K562 (cell line): ENCODE measurements around the gene OR2V2. TPM values are rescaled to one million over a fixed set of nuclear protein-coding genes. Genes with fewer than 3 reads are reported as not detected.
A peak's percentile ranks its signal among the peaks of the same experiment; 100 is the strongest.

Source experiments
- ARID2 ChIP-seq: fragments of 450-650 bp; IDR thresholded peaks from 2 replicates; pipeline ENCODE4 v1.6.1; 2017; ENCODE audit warnings: antibody characterized with exemption, mild to moderate bottlenecking
- E2F6 ChIP-seq, 2 experiments: IDR thresholded peaks; 2 replicates each; pipeline ENCODE4 v1.6.1; 2011; ENCODE audit warnings: borderline replicate concordance in 1 of 2, control low read depth in 1 of 2, low read depth in 1 of 2, low read length in 1 of 2, mild to moderate bottlenecking in 1 of 2, mixed read lengths in 1 of 2, moderate library complexity in 1 of 2; ENCODE audit not compliant: insufficient read depth in 1 of 2, insufficient read length in 1 of 2, poor library complexity in 1 of 2, severe bottlenecking in 1 of 2; ENCODE audit errors: extremely low read depth in 1 of 2
- GATAD2B ChIP-seq: fragments of 450-650 bp; IDR thresholded peaks from 2 replicates; pipeline ENCODE4 v1.6.1; 2017; ENCODE audit warnings: mild to moderate bottlenecking, borderline replicate concordance
- HNRNPL ChIP-seq: fragments of 200-400 bp; formaldehyde crosslinking; IDR thresholded peaks from 2 replicates; pipeline ENCODE4 v1.6.1; 2017; ENCODE audit warnings: low read depth, mild to moderate bottlenecking, low read length
- HNRNPUL1 ChIP-seq: fragments of 200-400 bp; formaldehyde crosslinking; IDR thresholded peaks from 2 replicates; pipeline ENCODE4 v1.6.1; 2017; ENCODE audit warnings: low read length
- KDM2B ChIP-seq: fragments of 250-450 bp; sonication (Bioruptor Pico); IDR thresholded peaks from 2 replicates; pipeline ENCODE4 v1.8.0; 2021; ENCODE audit warnings: mild to moderate bottlenecking, moderate library complexity
- NR3C1 ChIP-seq: sonication (generic); formaldehyde crosslinking; IDR thresholded peaks from 2 replicates; pipeline ENCODE4 v1.8.1; 2022; ENCODE audit warnings: missing genetic modification reagents
- PTTG1 ChIP-seq: fragments of 450-650 bp; IDR thresholded peaks from 2 replicates; pipeline ENCODE4 v1.6.1; 2016; ENCODE audit warnings: low read depth, mild to moderate bottlenecking, missing genetic modification characterization, missing compliant biosample characterization
- RBFOX2 ChIP-seq: fragments of 200-400 bp; formaldehyde crosslinking; IDR thresholded peaks from 2 replicates; pipeline ENCODE4 v1.6.1; 2017; ENCODE audit warnings: low read depth, mild to moderate bottlenecking, low read length, moderate library complexity
- TFE3 ChIP-seq: fragments of 450-650 bp; formaldehyde crosslinking; IDR thresholded peaks from 2 replicates; pipeline ENCODE4 v1.4.0; 2020; ENCODE audit warnings: mild to moderate bottlenecking, mixed read lengths
- THRA ChIP-seq: fragments of 450-650 bp; IDR thresholded peaks from 2 replicates; pipeline ENCODE4 v1.6.1; 2017; ENCODE audit warnings: mild to moderate bottlenecking, moderate library complexity
- ZNF408 ChIP-seq: fragments of 250-450 bp; sonication (Bioruptor Pico); IDR thresholded peaks from 2 replicates; pipeline ENCODE4 v1.4.0; 2020; ENCODE audit warnings: low read depth, mild to moderate bottlenecking, moderate library complexity
- ZNF511 ChIP-seq: sonication (generic); formaldehyde crosslinking; IDR thresholded peaks from 2 replicates; pipeline ENCODE4 v1.8.0; 2022; ENCODE audit warnings: mild to moderate bottlenecking, missing genetic modification reagents
- ZNF584 ChIP-seq: fragments of 200-800 bp; sonication (Bioruptor generic); IDR thresholded peaks from 2 replicates; pipeline ENCODE4 v1.6.1; 2016; ENCODE audit warnings: low read depth, mild to moderate bottlenecking, missing genetic modification characterization, missing compliant biosample characterization
- ZNF695 ChIP-seq: fragments of 450-650 bp; formaldehyde crosslinking; IDR thresholded peaks from 2 replicates; pipeline ENCODE4 v1.4.0; 2020; ENCODE audit warnings: mild to moderate bottlenecking, moderate library complexity
- polyA plus RNA-seq, 8 experiments: library from polyadenylated mRNA; depleted of rRNA in 4 of 8; stranded (reverse) in 5 of 8; unstranded in 3 of 8; fragments of >200 nt; fragmentation: Nextera tagmentation in 2 of 8; fragmentation: Illumina TruSeq in 1 of 8; extraction: Ambion mirVana in 2 of 8; extraction: Trizol in 1 of 8; gene quantifications; 2 replicates each; pipeline versions ENCODE4 v1.2.1 to v1.2.3, GENCODE V29; 2011 to 2014; ENCODE audit warnings: inconsistent platforms in 1 of 8, missing spikeins in 1 of 8
- total RNA-seq, 7 experiments: library from RNA; depleted of rRNA in 6 of 7; stranded (reverse); fragments of >200 nt in 6 of 7; fragmentation: Illumina TruSeq in 2 of 7; extraction: Trizol in 2 of 7; gene quantifications; 2 replicates each; pipeline versions ENCODE4 v1.2.1 to v1.2.3, GENCODE V29; 2011 to 2021; ENCODE audit warnings: low replicate concordance in 1 of 7

OR2V2 gene
- total and polyA plus RNA-seq, 9 of the 15 experiments (the other 6 are each of a cell fraction or from before 2014, with no cell fraction given) = 0.01 TPM; not detected in 8

GRCh38 chr5:181173420-181174342, 26.3 kb downstream of the OR2V2 start (continued):
- TF ChIP-seq TFE3 (CRISPR knock-in tag) (no peak), ZNF408 (CRISPR knock-in tag) (no peak), NR3C1 (CRISPR knock-in tag) (no peak), KDM2B (CRISPR knock-in tag) (0 out of 2 replicates have a peak, but pooled peaks have one; percentile 7), E2F6 (IDR thresholded peaks at IDR 0.05; ENCODE audit: borderline replicate concordance in 1 of 2, extremely low read depth in 1 of 2, insufficient read depth in 1 of 2, insufficient read length in 1 of 2, low read depth in 1 of 2, low read length in 1 of 2, poor library complexity in 1 of 2, severe bottlenecking in 1 of 2) (peak in 1 of 2 experiments; percentile 70), GATAD2B (peak; percentile 52; the same call in 1 of the 2 replicates), ZNF695 (CRISPR knock-in tag) (no peak), ZNF511 (0 out of 2 replicates have a peak, but pooled peaks have one; percentile 52), HNRNPUL1 (no peak), HNRNPL (no peak), ZNF584 (CRISPR knock-in tag) (no peak), PTTG1 (tag) (no peak), ARID2 (no peak), THRA (no peak), RBFOX2 (peak; percentile 27)
